GM23338 (cell line): ENCODE results near the gene TYW1B. TPM values are rescaled to one million over a fixed set of nuclear protein-coding genes. Genes with fewer than 3 reads are reported as not detected.

Experiments used
- ATAC-seq: fragments of 200-7000 bp; cut with Tn5 transposase; 3 replicates; pipeline ENCODE4 v1.9.1; 2020
- DNase-seq: peaks from one replicate; pipeline ENCODE4 v3.0.0-alpha.2; 2015; ENCODE audit warnings: low spot score
- H2AFZ ChIP-seq: fragments of 200-600 bp; sonication (generic); 2 replicates; pipeline ENCODE4 v1.8.0; 2016; ENCODE audit warnings: antibody characterized with exemption, mild to moderate bottlenecking, moderate library complexity
- H3F3A ChIP-seq: fragments of 200-600 bp; sonication (generic); replicated peaks from 2 replicates; pipeline ENCODE4 v1.8.0; 2017; ENCODE audit warnings: antibody characterized with exemption, mixed run types, low read depth
- H3K27ac ChIP-seq: fragments of 200-600 bp; sonication (generic); 2 replicates; pipeline ENCODE4 v1.6.1; 2016; ENCODE audit warnings: low read depth
- H3K27me3 ChIP-seq: fragments of 200-600 bp; sonication (generic); 2 replicates; pipeline ENCODE4 v1.8.0; 2016; ENCODE audit warnings: mild to moderate bottlenecking, mixed run types, moderate library complexity; ENCODE audit not compliant: insufficient read depth
- H3K36me3 ChIP-seq: fragments of 200-600 bp; sonication (generic); 2 replicates; pipeline ENCODE4 v1.8.0; 2016; ENCODE audit warnings: mild to moderate bottlenecking; ENCODE audit not compliant: insufficient read depth
- H3K4me1 ChIP-seq: fragments of 200-600 bp; sonication (generic); 2 replicates; pipeline ENCODE4 v1.8.0; 2016; ENCODE audit warnings: mild to moderate bottlenecking, moderate library complexity; ENCODE audit not compliant: insufficient read depth
- H3K4me2 ChIP-seq: fragments of 200-600 bp; sonication (generic); 2 replicates; pipeline ENCODE4 v1.7.1; 2017; ENCODE audit warnings: mixed run types
- H3K4me3 ChIP-seq: fragments of 200-600 bp; sonication (generic); 2 replicates; pipeline ENCODE4 v1.6.1; 2016; ENCODE audit warnings: mixed run types
- H3K79me2 ChIP-seq: fragments of 200-600 bp; sonication (generic); replicated peaks from 2 replicates; pipeline ENCODE4 v1.8.0; 2017; ENCODE audit warnings: mild to moderate bottlenecking; ENCODE audit not compliant: insufficient read depth
- H3K9me2 ChIP-seq: fragments of 200-600 bp; sonication (generic); 2 replicates; pipeline ENCODE4 v1.8.0; 2017; ENCODE audit not compliant: insufficient read depth
- H4K20me1 ChIP-seq: fragments of 200-600 bp; sonication (generic); replicated peaks from 2 replicates; pipeline ENCODE4 v1.8.0; 2017; ENCODE audit warnings: mild to moderate bottlenecking; ENCODE audit not compliant: insufficient read depth
- H3K27ac Mint-ChIP-seq: 2 replicates; pipeline ENCODE4 v1.8.0; 2020; ENCODE audit warnings: inconsistent platforms, mild to moderate bottlenecking, moderate library complexity, mixed read lengths
- H3K27me3 Mint-ChIP-seq: 3 replicates; pipeline ENCODE4 v1.8.0; 2022; ENCODE audit warnings: low read depth, mild to moderate bottlenecking, moderate library complexity, mixed read lengths, inconsistent platforms; ENCODE audit not compliant: insufficient read depth, poor library complexity
- H3K36me3 Mint-ChIP-seq: 3 replicates; pipeline ENCODE4 v1.8.0; 2021; ENCODE audit warnings: low read depth, mild to moderate bottlenecking, inconsistent platforms, moderate library complexity, mixed read lengths
- H3K4me1 Mint-ChIP-seq: 3 replicates; pipeline ENCODE4 v1.8.0; 2020; ENCODE audit warnings: mild to moderate bottlenecking, inconsistent platforms, mixed read lengths
- H3K4me3 Mint-ChIP-seq: 3 replicates; pipeline ENCODE4 v1.8.0; 2021; ENCODE audit warnings: moderate library complexity, mild to moderate bottlenecking, inconsistent platforms, mixed read lengths
- H3K9me3 Mint-ChIP-seq: 3 replicates; pipeline ENCODE4 v1.8.0; 2020; ENCODE audit warnings: moderate library complexity, mild to moderate bottlenecking, inconsistent platforms, mixed read lengths
- CREB1 ChIP-seq: fragments of 250-450 bp; sonication (Bioruptor Pico); IDR thresholded peaks from 2 replicates; pipeline ENCODE4 v1.5.0; 2020; ENCODE audit warnings: low read depth, mild to moderate bottlenecking, moderate library complexity
- CTCF ChIP-seq, 2 experiments: fragments of 200-600 bp in 1 of 2; sonication (generic) in 1 of 2; conservative IDR thresholded peaks; 2 replicates each; pipeline versions ENCODE4 v1.5.1 to v1.6.1; 2016 to 2017; ENCODE audit warnings: antibody characterized with exemption in 2 of 2, low read depth in 2 of 2, mild to moderate bottlenecking in 2 of 2, moderate library complexity in 1 of 2
- ETS1 ChIP-seq: IDR thresholded peaks from 2 replicates; pipeline ENCODE4 v1.6.1; 2016; ENCODE audit warnings: antibody characterized with exemption
- EZH2 ChIP-seq: fragments of 200-600 bp; sonication (generic); IDR thresholded peaks from one replicate; pipeline ENCODE4 v1.8.0; 2017; ENCODE audit warnings: antibody characterized with exemption, mild to moderate bottlenecking, low read depth; ENCODE audit not compliant: unreplicated experiment
- EZH2phosphoT487 ChIP-seq: fragments of 200-600 bp; sonication (generic); IDR thresholded peaks from one replicate; pipeline ENCODE4 v1.8.1; 2018; ENCODE audit warnings: antibody characterized with exemption; ENCODE audit not compliant: unreplicated experiment
- JUNB ChIP-seq: IDR thresholded peaks from one replicate; pipeline ENCODE4 v1.6.1; 2016; ENCODE audit warnings: antibody characterized with exemption; ENCODE audit not compliant: unreplicated experiment
- NANOG ChIP-seq: IDR thresholded peaks from 2 replicates; pipeline ENCODE4 v1.6.1; 2016; ENCODE audit warnings: antibody characterized with exemption, borderline replicate concordance
- POLR2AphosphoS5 ChIP-seq: IDR thresholded peaks from 2 replicates; pipeline ENCODE4 v1.6.1; 2016; ENCODE audit warnings: antibody characterized with exemption, low read depth
- REST ChIP-seq: IDR thresholded peaks from one replicate; pipeline ENCODE4 v1.6.1; 2018; ENCODE audit warnings: antibody characterized with exemption; ENCODE audit not compliant: unreplicated experiment
- STAT1 ChIP-seq: IDR thresholded peaks from one replicate; pipeline ENCODE4 v1.6.1; 2016; ENCODE audit warnings: antibody characterized with exemption; ENCODE audit not compliant: unreplicated experiment
- ZNF114 ChIP-seq: fragments of 250-450 bp; sonication (Bioruptor Pico); IDR thresholded peaks from 2 replicates; pipeline ENCODE4 v1.5.0; 2020; ENCODE audit warnings: mild to moderate bottlenecking, moderate library complexity
- ZNF331 ChIP-seq: fragments of 250-450 bp; sonication (Bioruptor Pico); IDR thresholded peaks from 2 replicates; pipeline ENCODE4 v1.5.0; 2020; ENCODE audit warnings: low read depth, mild to moderate bottlenecking, moderate library complexity
- ZNF462 ChIP-seq: fragments of 250-450 bp; sonication (Bioruptor Pico); IDR thresholded peaks from 2 replicates; pipeline ENCODE4 v1.5.0; 2020; ENCODE audit warnings: mild to moderate bottlenecking, moderate library complexity
- polyA plus RNA-seq: library from polyadenylated mRNA; unstranded; fragments of >200 nt; fragmentation: Nextera tagmentation; extraction: Ambion mirVana; gene quantifications from 2 replicates; pipeline ENCODE4 v1.2.1, GENCODE V29; 2016
- total RNA-seq: library from RNA; depleted of rRNA; stranded (reverse); fragments of >200 nt; shearing (Covaris generic); gene quantifications from 2 replicates; pipeline ENCODE4 v1.2.3, GENCODE V29; 2014

The TYW1B gene
- total and polyA plus RNA-seq, 2 experiments from 2014 or later: 2.8 to 5.6 TPM

GRCh38 chr7:72760602-72761001, 67.4 kb downstream of the TYW1B start:
- Histone ChIP-seq H3K79me2 (no peaks in the 10 kb centered on the region), H4K20me1 (no peaks in the 10 kb centered on the region), H3F3A (no peaks in the 10 kb centered on the region), H2AFZ (no peak overlapping the region), H3K27me3 (no peaks in the 10 kb centered on the region), H3K27ac (no peak overlapping the region), H3K4me3 (no peak overlapping the region), H3K36me3 (peaks cover 8% of the 10 kb centered on the region; the same call in 1 of the 2 replicates), H3K9me2 (no peaks in the 10 kb centered on the region), H3K4me2 (no peak overlapping the region), H3K4me1 (no peaks in the 10 kb centered on the region)
- Mint-ChIP-seq H3K9me3 (peaks cover 5% of the 10 kb centered on the region; the same call in 1 of the 3 replicates), H3K4me1 (no peaks in the 10 kb centered on the region), H3K36me3 (peaks cover 27% of the 10 kb centered on the region), H3K27ac (no peak overlapping the region), H3K4me3 (no peak overlapping the region), H3K27me3 (no peaks in the 10 kb centered on the region)
- TF ChIP-seq POLR2AphosphoS5: no peak
- no peak for TF ChIP-seq EZH2
- no peak for TF ChIP-seq REST
- no peak for TF ChIP-seq ZNF462 (CRISPR knock-in tag)
- TF ChIP-seq EZH2phosphoT487: no peak
- no peak for TF ChIP-seq JUNB
- TF ChIP-seq NANOG: no peak
- TF ChIP-seq ZNF331 (CRISPR knock-in tag): no peak
- TF ChIP-seq ETS1: no peak
- TF ChIP-seq CREB1 (CRISPR knock-in tag): no peak
- TF ChIP-seq ZNF114 (CRISPR knock-in tag): no peak
- TF ChIP-seq CTCF (conservative IDR thresholded peaks at IDR 0.05; ENCODE audit: low read depth in 2 of 2): no peak
- TF ChIP-seq STAT1: no peak
- DNase-seq (no peak), ATAC-seq (no peak)
